Stimulated activated CD4-positive, alpha-beta T cell treated with anti-CD3 and anti-CD28 coated beads, Interleukin-1b, Interleukin-23, amount 100 ng/mL, for 1 hour (primary cell): ENCODE measurements around the gene BPIFB2.
"Not testable (repeated sequence)": the region's sequence is repeated elsewhere in the genome, so short reads cannot be mapped to it uniquely, and the experiment has no call there.

Source experiments
- DNase-seq, 2 donors: peaks; one replicate each; pipeline ENCODE4 v3.0.0-alpha.2; 2020; ENCODE audit warnings: low read depth in 2 of 2

Gene BPIFB2

DNA sequence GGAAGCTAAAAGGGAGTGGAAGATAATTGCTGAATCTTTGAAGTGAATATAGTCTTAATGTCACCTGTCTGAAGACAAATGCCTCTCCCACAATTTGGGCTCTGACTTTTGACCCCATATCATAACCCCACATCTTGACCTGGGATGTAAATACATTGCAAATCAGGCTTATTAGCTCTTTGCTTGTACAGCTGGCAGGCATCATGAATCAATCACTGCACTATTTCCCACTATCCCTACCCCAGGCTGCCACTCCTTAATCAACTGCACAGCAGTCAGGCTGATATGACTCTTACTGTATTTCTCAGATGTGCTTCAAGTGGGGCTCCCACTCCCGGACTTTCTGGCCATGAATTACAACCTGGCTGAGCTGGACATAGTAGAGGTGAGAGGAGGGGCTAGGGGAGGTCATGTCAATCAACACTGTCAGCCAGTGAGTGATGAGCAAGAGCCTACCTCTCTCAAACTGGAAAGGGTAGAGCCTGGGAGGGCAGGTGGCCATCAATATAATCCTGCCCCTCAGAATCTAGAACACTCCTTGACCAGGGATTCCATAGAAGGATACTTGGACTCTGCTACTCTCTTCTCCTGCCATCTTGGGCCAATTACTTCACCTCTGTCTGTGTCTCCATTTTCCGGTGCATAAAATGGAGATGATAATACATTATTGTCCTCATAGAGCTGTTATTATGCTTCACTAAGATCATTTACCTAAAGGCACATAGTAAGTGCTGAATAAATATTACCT, 35.7 kb downstream of the BPIFB2 start:
- DNase-seq = no peak

DNA sequence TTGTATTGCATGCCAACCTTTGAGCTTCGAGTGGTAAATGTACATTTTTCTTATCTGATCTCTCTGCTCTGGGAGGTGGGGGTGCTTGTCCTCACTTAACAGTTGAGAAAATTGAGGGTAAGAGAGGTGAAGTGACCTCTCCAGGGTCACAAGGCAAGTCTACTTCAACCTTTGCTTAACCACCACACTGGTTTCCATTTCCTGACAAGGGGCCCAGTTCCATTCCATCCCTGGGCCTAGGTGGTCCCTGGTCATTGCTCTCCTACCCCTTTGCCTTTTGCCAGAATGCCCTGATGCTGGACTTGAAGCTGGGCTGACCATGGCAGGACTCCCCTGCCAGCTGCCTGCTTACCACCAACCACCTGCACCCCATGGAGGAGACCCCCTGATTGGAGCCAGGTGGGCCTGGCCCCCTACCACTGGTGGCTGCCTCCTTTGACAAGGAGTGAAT, 36.3 kb downstream of the BPIFB2 start:
- no peak for DNase-seq

DNA sequence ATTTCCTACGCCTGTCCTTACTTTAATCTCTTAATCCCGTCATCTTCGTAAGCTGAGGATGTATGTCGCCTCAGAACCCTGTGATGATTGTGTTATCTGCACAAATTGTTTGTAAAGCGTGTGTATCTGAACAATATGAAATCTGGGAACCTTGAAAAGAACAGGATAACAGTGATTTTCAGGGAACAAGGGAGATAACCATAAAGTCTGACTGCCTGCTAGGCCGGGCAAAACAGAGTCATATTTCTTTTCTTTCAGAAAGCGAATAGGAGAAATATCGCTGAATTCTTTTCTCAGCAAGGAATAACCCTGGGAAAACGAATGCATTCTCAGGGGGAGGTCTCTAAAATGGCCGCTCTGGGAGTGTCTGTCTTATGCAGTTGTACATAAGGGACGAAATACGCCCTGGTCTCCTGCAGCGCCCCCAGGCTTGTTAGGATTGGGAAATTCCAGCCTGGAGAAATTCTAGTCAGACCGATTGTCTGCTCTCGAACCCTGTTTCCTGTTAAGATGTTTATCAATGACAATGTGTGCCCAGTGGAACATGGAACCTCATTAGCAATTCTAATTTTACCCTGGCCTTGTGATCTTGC, 37.7 kb downstream of the BPIFB2 start:
- DNase-seq = not testable (repeated sequence)

DNA sequence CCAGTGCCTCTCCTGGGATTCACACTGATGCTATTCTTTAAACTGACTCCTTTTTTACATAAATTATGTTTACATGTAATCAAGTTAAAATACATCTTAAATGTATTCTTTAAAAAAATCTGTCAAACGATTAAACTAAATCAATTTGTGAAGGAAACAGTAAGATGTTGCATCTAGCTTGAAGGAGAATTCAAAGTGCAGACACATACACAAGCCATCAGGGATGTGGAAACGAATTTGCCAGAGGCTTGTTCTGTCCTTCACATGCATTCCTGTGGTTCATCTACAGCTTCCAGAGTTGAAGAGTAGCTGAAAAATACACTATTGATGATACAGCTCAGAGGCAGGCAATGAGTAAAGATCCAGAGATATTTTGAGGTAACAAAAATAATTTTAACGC, 38.9 kb downstream of the BPIFB2 start:
- DNase-seq = no peak

DNA sequence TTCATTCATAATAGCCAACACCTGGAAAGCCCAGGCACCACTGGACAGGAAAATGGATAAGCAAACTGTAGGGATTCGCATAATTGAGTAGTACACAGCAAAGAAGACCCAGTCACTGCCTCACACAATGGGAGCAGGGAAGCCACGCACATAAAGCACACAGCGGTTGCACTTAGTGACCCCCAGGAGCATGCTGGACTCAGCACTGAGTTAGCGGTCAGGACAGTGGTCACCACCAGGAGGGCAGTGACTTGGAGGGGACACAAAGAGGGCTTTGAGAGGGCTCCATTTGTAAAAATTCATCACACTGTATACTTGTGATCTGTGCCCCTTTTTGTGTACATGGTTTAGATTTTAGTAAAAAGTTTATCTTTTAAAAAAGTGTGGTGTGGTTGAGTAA, 43.8 kb downstream of the BPIFB2 start:
- DNase-seq = no peak

DNA sequence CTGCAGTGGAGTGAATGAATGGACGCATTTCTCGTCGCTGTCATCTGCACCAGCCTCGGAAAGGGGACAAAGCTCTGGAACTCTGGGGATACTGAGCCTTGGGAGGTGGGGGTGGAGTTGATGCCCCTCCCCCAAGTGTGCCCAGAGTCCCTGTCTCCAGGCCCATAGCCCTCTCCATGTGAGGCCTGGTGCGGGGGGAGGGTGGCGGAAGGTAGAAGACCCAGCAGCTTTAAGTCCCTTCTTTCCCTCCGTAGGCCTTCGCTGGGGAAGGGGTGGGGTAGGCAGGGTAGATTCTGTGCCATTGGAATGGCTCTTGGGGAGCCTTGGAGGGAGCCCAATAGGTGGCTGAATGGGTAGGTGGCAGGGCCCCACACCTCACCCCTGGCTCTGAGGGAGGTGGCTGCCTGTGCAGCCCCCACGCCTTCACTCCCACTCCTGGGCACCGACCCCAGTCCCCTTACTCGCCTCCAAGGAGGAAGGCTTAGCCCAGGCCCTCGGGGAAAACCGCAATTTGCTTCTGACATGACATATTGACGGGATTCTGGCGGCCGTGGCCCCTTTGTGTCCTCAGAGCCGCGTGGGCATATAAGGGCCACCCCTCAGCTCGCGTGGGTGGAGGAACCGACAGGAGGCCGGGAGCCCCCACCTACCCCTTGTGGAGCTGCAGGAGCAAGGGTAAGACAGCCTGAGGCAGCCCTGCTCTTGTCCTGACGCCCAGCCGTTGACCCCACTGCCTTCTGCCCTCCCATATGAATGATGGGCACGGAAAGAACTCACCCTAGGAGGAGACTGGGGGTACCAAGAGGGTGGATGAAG, 46.0 kb downstream of the BPIFB2 start, which contains the start of gene BPIFB3:
Gene BPIFB3, plus strand, starts transcription at position 613 of the 816 bp plus-strand sequence. CDS start 1,533 bp downstream, outside the sequence.
- no peak for DNase-seq

DNA sequence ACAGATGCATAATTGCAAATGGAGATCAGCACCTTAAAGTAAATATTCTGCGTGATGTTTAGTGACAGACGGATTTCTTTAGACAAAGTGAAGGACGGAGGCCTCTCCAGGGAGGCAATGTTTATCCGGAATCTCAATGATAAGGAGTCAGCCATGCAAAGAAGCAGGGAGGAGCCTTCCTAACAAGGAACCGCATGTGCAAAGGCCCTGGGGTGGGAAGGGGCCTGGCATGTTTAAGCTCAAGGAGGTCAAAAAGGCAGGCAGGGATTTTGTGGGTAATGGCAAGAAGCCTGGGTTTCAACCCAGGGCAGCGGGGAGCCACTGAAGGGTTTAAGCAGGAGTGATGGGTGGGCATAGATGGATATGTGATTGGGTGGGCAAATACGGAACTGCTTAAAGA, 46.9 kb downstream of the BPIFB2 start:
- no peak for DNase-seq

DNA sequence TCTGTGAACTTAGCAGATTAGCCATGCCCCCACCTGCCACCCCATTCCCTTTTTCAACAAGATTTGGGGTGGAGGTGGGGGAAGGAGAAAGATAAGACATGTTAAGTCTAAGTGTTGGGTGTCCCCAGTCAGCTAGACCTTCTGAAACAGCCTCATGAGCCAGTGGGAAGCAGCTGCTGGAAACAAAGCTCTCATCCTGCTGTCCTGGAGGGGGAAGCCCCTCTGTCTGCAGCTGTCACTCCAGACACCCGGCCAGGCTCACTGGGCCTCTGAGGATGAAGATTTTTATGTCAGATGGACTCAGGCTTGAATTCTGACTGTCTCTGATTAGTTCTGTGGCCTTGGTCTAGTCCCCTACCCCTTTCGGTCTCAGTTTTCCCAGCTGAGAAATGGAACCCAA, 47.3 kb downstream of the BPIFB2 start:
- no peak for DNase-seq

DNA sequence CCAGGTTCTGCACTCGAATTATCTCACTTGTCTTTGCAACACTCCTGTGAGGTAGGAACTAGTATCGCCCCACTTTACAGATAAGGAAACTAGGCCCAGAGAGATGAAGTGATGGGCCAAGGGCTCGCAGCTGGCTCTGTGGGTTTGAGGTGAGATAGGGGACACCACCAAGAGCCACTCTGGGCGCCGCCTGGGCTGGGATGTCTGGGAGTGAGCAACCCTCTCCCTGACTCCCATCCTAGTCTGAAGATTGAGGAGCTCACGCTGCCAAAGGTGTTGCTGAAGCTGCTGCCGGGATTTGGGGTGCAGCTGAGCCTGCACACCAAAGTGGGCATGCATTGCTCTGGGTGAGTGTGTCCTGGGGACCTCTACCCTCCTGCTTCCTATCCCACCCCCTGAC, 51.6 kb downstream of the BPIFB2 start:
- no peak for DNase-seq

DNA sequence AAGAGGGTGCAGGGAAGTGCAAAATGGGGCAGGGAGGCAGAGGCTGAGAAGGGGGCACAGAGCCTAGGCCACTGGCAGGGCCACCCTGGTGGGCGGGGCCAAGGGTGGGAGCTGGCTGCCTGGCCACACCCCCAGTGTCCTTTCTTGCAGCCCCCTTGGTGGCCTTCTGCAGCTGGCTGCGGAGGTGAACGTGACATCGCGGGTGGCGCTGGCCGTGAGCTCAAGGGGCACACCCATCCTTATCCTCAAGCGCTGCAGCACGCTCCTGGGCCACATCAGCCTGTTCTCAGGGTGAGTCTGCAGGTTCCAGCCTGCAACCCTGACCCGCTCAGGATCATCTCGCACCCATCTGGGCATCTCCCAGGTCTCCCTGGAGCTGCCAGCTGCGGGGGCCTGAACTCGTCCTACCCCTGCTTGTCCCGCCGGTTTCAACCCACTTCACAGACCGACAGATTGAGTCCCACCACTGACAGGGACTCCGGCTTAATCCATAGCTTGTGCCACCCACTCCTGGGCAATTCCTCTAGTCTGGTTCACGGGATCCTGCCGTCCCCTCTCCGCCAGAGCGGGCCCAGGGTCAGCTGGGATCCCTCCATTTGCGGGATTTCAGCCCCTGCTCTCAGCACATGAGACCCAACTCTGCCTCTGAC, 52.4 kb downstream of the BPIFB2 start:
- DNase-seq = no peak

DNA sequence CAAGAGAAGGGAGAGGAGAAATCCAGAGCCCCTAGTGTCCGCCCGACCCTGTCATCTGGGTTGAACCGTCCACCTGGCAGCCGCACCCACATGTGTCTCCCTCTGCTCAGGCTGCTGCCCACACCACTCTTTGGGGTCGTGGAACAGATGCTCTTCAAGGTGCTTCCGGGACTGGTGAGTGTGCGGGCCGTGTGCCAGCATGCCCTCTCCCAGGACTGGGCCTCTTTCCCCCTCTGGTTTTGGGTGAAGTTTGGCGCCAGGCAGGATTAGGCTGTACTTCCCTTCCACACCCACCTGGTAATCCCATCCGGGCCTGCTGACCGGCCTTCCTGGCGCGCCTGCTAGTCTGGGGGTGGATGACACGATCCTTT, 54.1 kb downstream of the BPIFB2 start:
- DNase-seq = no peak

DNA sequence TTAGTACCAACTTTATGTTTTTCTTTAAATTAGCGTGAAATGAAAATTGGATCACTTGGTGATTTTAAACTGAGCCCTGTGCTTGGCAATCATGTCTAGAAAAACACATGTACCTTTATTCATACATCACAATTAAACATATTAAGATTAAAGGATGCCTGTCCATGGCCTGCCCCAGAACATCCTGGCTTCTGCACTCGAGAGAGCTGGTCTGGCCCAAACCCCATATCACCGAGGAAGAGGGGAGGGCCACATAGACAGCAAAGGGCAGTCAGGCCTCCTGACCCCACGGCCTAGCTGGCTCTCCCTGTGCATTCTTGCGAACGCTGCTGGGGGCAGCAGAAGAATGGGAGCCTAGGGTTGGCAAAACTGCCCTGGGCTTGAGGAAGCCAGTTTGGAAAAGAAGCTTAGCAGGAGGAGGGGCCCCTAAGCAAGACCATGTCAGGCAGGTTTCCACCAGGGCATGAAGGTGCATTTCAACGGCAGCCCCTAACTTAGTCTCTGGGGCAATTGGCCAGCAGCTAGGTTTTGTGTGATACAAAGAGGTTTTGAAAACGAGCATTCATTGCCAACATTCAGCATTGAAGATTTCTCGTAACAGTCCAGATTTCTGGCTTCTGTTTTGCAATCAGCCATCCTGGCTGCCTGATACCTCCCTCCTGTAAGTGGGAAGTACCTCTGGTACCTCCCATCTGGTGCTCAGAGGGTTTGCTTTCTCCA, 54.8 kb downstream of the BPIFB2 start:
- DNase-seq = no peak

DNA sequence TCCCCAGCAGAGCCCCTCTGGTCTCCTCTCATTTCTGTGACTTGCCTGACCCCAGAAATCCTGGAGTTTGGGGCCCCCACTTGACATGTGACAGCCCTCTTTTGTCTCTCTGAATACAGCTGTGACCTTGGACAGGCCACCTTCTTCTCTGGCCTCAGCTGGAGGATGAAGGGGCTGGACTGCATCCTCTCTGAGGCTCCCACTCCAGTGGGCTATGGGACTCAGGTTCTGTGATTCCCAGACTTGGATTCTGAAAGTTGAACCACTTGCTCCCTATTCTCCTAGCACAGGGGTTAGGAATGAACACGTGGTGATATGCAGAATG, 55.3 kb downstream of the BPIFB2 start:
- no peak for DNase-seq

DNA sequence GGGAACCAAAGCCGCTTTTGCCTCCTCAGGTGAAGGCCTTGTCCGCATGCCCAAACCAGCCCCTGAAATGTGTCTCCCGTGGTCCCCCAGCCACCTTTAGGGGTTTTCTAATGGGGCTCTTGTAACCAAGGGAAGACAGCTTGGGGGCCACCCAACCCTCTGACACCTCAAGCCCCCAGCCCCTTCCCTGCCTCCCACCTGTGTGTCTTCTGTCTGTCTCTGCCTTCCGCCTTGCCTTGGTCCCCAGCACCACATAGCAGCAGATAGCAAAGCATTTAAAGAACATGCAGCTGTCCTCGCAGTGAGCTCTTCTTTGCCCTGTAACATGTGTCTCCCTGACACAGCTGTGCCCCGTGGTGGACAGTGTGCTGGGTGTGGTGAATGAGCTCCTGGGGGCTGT, 55.8 kb downstream of the BPIFB2 start:
- no peak for DNase-seq

DNA sequence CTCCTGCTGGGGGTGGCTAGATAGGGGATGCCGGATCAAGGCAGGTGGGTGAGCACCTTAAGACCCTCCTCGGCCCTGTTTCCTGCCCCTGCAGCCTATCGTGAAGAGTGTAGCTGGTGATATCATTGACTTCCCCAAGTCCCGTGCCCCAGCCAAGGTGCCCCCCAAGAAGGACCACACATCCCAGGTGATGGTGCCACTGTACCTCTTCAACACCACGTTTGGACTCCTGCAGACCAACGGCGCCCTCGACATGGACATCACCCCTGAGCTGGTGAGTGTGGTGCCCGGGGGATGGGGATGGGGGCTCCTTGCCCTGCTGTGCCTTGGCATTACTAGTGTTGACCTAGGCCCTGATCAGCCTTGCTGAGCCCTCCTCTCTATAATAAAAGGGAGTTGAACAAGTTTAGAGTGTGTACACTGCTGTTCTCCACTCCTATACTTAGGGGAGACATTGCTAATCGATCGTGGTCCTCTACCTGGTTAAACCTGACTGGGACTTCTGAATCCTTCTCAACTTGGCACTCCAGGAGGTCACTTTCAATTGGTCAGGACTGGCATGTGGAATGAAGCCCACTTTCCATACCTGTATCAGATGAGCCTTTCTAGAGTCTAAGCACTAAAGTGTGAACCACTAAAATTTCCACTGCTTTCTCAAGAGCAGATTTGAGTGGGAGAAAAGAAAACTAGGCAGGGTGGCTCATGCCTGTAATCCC, 57.2 kb downstream of the BPIFB2 start:
- DNase-seq = no peak

DNA sequence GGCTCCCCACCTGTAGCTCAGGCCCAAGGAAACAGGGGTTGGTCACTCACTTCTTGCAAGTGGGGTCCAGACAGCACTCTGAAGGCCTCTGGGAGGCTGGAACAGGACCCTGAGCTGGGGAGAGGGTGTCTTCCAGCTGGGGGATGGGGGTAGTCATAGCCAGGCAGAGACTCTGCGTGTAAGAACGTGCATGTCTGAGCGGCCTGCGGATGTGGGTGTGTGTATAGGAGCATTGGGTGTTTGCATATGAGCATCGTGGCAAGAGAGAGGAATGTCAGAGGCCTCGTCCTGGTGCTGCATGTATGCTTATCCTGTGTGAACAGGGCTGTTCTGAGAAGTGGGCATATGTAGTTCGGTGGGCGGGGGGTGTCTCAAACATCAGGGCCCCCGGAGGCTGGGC, 58.3 kb downstream of the BPIFB2 start:
- DNase-seq = no peak

DNA sequence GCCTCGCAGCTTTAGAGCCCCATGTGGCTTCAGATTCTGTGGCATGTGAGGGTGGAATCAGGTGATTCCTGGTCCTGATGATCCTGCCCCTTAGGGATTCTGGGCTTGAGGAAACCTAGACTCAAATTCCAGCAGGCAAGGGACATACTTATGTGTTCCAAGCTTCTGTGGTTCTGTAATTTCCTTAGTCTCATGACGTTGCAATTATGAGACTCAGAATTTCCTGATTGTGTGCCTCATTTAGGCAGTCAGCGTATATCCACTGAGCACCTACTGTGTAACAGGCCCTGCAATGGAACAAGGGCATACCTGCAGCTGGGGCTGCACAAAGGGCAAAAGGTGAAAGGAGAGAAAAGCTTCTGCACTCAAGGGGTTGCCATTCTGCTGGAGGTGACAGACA, 60.3 kb downstream of the BPIFB2 start:
- DNase-seq = no peak

DNA sequence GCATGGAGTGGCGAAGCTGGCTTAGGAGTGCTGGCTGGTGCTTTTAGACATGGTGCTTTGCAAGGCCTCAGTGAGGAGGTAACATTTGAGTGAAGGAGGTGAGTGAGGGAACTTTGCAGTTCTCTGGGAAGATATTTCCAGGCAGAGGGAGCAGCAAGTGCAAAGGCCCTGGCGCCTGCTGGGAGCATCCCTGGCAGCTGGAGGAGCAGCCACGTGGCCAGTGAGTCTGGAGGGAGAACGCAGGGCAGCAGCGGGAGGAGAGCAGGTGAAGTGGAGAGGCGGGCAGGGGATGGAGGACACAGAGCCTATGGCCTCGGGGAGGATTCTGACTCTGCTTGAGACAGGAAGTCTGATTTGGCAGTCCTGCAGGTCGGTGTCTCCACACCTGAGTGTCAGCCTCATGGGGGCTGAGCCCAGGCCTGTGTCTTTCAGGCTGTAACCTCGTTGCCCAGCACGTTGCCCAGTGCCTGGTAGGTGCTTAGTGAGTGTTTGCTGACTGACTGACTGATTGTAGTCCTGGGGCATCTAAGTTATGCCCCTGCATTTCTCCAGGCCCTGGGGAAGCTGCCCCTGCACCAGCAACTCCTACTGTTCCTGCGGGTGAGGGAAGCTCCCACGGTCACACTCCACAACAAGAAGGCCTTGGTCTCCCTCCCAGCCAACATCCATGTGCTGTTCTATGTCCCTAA, 60.9 kb downstream of the BPIFB2 start:
- DNase-seq = no peak

DNA sequence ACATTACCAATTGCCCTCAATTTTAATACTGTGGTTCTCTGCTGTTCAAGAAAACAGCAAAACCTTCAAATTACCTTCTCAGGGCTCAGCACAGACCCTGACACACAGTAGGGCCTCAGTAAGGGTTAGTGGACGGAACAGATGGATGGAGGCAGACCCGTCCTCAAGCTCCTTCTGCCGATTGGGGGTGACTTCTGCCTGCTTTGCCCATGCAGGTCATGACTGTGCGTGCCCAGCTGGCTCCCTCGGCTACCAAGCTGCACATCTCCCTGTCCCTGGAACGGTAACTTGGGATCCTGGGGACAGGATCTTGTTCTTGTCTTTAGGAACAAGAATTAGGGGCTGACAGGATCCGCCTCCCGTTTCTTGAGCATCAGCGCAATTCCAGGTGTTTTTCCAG, 62.2 kb downstream of the BPIFB2 start:
- DNase-seq = no peak
